Subcutaneous abdominal adipose tissue (tissue), 5 donors: Measurements from ENCODE around the gene EXTL1.

Experiments
- H3K27ac ChIP-seq: one replicate; pipeline ENCODE4 v1.7.0; 2013; ENCODE audit warnings: low read depth, mild to moderate bottlenecking, inconsistent platforms, low read length, moderate library complexity
- H3K27me3 ChIP-seq, 5 donors: one replicate each; pipeline ENCODE4 v1.7.0; 2013; ENCODE audit warnings: low read length in 5 of 5, inconsistent platforms in 1 of 5; ENCODE audit not compliant: control insufficient read depth in 5 of 5, insufficient read depth in 4 of 5
- H3K36me3 ChIP-seq, 5 donors: one replicate each; pipeline ENCODE4 v1.7.0; 2013; ENCODE audit warnings: low read length in 5 of 5; ENCODE audit not compliant: control insufficient read depth in 5 of 5, insufficient read depth in 5 of 5
- H3K4me1 ChIP-seq, 5 donors: one replicate each; pipeline ENCODE4 v1.7.0; 2013; ENCODE audit warnings: low read length in 5 of 5, mild to moderate bottlenecking in 3 of 5, moderate library complexity in 1 of 5; ENCODE audit not compliant: control insufficient read depth in 5 of 5, insufficient read depth in 5 of 5
- H3K4me3 ChIP-seq, 5 donors: one replicate each; pipeline ENCODE4 v1.7.0; 2013; ENCODE audit warnings: low read length in 5 of 5, low read depth in 1 of 5
- H3K9ac ChIP-seq, 5 donors: one replicate each; pipeline ENCODE4 v1.7.0; 2013; ENCODE audit warnings: low read length in 5 of 5, mild to moderate bottlenecking in 4 of 5, moderate library complexity in 3 of 5
- H3K9me3 ChIP-seq, 5 donors: one replicate each; pipeline ENCODE4 v1.7.0; 2013; ENCODE audit warnings: low read length in 5 of 5; ENCODE audit not compliant: control insufficient read depth in 5 of 5
- donor health status: healthy.
- donor health status: healthy.
- donor health status: healthy.
- donor health status: healthy.
- donor health status: healthy.

The EXTL1 gene

GRCh38 chr1:26079960-26080814 is 58.6 kb downstream of the EXTL1 start:
- Histone ChIP-seq H3K4me3 (no peak overlapping the region), H3K4me1 (no peaks in the 10 kb centered on the region), H3K27ac (no peak overlapping the region), H3K9me3 (no peaks in the 10 kb centered on the region), H3K36me3 (no peaks in the 10 kb centered on the region), H3K9ac (no peak overlapping the region), H3K27me3 (peaks cover 9 to 30% (median 14%) of the 10 kb centered on the region in 5 donors)

- Histone ChIP-seq H3K4me1 (no peaks in the 10 kb centered on the region), H3K27ac (no peak overlapping the region), H3K9me3 (no peaks in the 10 kb centered on the region), H3K27me3 (peaks cover 6 to 18% (median 13%) of the 10 kb centered on the region in 5 donors), H3K36me3 (no peaks in the 10 kb centered on the region), H3K9ac (no peak overlapping the region), H3K4me3 (no peak overlapping the region)
Measured at GRCh38 chr1:26081267-26082019, 59.9 kb downstream of the EXTL1 start.

GRCh38 chr1:26082020-26082350 is 60.4 kb downstream of the EXTL1 start:
- Histone ChIP-seq H3K9me3 (no peaks in the 10 kb centered on the region), H3K27ac (no peak overlapping the region), H3K9ac (no peak overlapping the region), H3K36me3 (no peaks in the 10 kb centered on the region), H3K27me3 (peaks cover 6 to 17% (median 13%) of the 10 kb centered on the region in 5 donors), H3K4me3 (no peak overlapping the region), H3K4me1 (no peaks in the 10 kb centered on the region)

- Histone ChIP-seq H3K9ac (no peak overlapping the region), H3K4me3 (no peak overlapping the region), H3K27me3 (peaks cover 6 to 17% (median 10%) of the 10 kb centered on the region in 5 donors), H3K9me3 (no peaks in the 10 kb centered on the region), H3K36me3 (no peaks in the 10 kb centered on the region), H3K27ac (no peak overlapping the region), H3K4me1 (no peaks in the 10 kb centered on the region)
Measured at GRCh38 chr1:26083208-26083607, 61.6 kb downstream of the EXTL1 start.

GRCh38 chr1:26084091-26084561 is 62.6 kb downstream of the EXTL1 start:
- H3K27ac ChIP-seq, result no peak overlapping the region

GRCh38 chr1:26084844-26085243 is 63.3 kb downstream of the EXTL1 start:
- no peak overlapping the region for H3K27ac ChIP-seq
- H3K4me1 ChIP-seq, result no peaks in the 10 kb centered on the region
- peaks cover 5 to 14% (median 7%) of the 10 kb centered on the region in 5 donors for H3K27me3 ChIP-seq
- no peak overlapping the region for H3K9ac ChIP-seq
- no peak overlapping the region for H3K4me3 ChIP-seq
- H3K9me3 ChIP-seq, result no peaks in the 10 kb centered on the region
- no peaks in the 10 kb centered on the region for H3K36me3 ChIP-seq

More at GRCh38 chr1:26084091-26084561, 62.6 kb downstream of the EXTL1 start:
- no peaks in the 10 kb centered on the region for H3K36me3 ChIP-seq
- H3K9me3 ChIP-seq, result no peaks in the 10 kb centered on the region
- no peaks in the 10 kb centered on the region for H3K4me1 ChIP-seq
- no peak overlapping the region for H3K9ac ChIP-seq
- peaks cover 5 to 14% (median 7%) of the 10 kb centered on the region in 5 donors for H3K27me3 ChIP-seq
- no peak overlapping the region for H3K4me3 ChIP-seq
